ENCODE measurements around the gene METTL27.

METTL27 gene

GRCh38 chr7:73842067-73842976, at the start of gene METTL27 (continued):
- peak; percentile 31; the same call in 1 of the 2 replicates for TF ChIP-seq ZBTB17 (tag by site-specific recombination; IDR thresholded peaks at IDR 0.05)
- no peak for TF ChIP-seq ZNF629 (tag by site-specific recombination; IDR thresholded peaks at IDR 0.05)
- TF ChIP-seq ZNF341 (tag by site-specific recombination; IDR thresholded peaks at IDR 0.05; ENCODE audit: low read depth): no peak
- TF ChIP-seq BCL11A (tag by site-specific recombination; IDR thresholded peaks at IDR 0.05; ENCODE audit: low read depth): no peak
- TF ChIP-seq ZBTB48 (tag by site-specific recombination; IDR thresholded peaks at IDR 0.05): peak; percentile 20; the same call in 1 of the 2 replicates
- 0 out of 2 replicates have a peak, but pooled peaks have one; percentile 33 for TF ChIP-seq HIC1 (tag by site-specific recombination; IDR thresholded peaks at IDR 0.05)
- TF ChIP-seq ZNF112 (tag by site-specific recombination; IDR thresholded peaks at IDR 0.05): no peak
- no peak for TF ChIP-seq ZNF600 (tag by site-specific recombination; IDR thresholded peaks at IDR 0.05)
- no peak for TF ChIP-seq CTCF (tag by site-specific recombination; IDR thresholded peaks at IDR 0.05)
- no peak for TF ChIP-seq ZNF398 (tag by site-specific recombination; IDR thresholded peaks at IDR 0.05)
- no peak for TF ChIP-seq ZNF560 (tag by site-specific recombination; IDR thresholded peaks at IDR 0.05; ENCODE audit: borderline replicate concordance)
- TF ChIP-seq ZNF211 (tag by site-specific recombination; IDR thresholded peaks at IDR 0.05; ENCODE audit: low read depth): no peak
- TF ChIP-seq ZNF19 (tag by site-specific recombination; IDR thresholded peaks at IDR 0.05; ENCODE audit: low read depth): no peak
- no peak for TF ChIP-seq ZNF555 (tag by site-specific recombination; conservative IDR thresholded peaks at IDR 0.05)
- TF ChIP-seq ZNF76 (tag by site-specific recombination; IDR thresholded peaks at IDR 0.05; ENCODE audit: borderline replicate concordance, low read depth): no peak
- no peak for TF ChIP-seq ZBTB11 (tag by site-specific recombination; conservative IDR thresholded peaks at IDR 0.05; ENCODE audit: low read depth)
- no peak for TF ChIP-seq ZNF362 (tag by site-specific recombination; IDR thresholded peaks at IDR 0.05)
- no peak for TF ChIP-seq ZNF837 (tag by site-specific recombination; IDR thresholded peaks at IDR 0.05)
- no peak for TF ChIP-seq ZNF221 (tag by site-specific recombination; IDR thresholded peaks at IDR 0.05; ENCODE audit: borderline replicate concordance)
- TF ChIP-seq ZNF792 (tag by site-specific recombination; IDR thresholded peaks at IDR 0.05): no peak
- no peak for TF ChIP-seq ZNF214 (tag by site-specific recombination; IDR thresholded peaks at IDR 0.05; ENCODE audit: borderline replicate concordance)
